Superior temporal gyrus (tissue), 1 donor: ENCODE measurements around the gene TUBA4A.
"Not testable (repeated sequence)": the region's sequence is repeated elsewhere in the genome, so short reads cannot be mapped to it uniquely, and the experiment has no call there.

Source experiments
- DNase-seq: peaks from one replicate; pipeline ENCODE4 v3.0.0-alpha.2; 2016; ENCODE audit errors: extremely low spot score

The TUBA4A gene

GRCh38 chr2:219268294-219268693, 14.6 kb upstream of the TUBA4A start:
- DNase-seq = no peak

- DNase-seq = no peak
These were observed 13.2 kb upstream of the TUBA4A start for GRCh38 chr2:219266886-219267285.

GRCh38 chr2:219266232-219266631, 12.5 kb upstream of the TUBA4A start:
- no peak for DNase-seq

- peak; percentile 33 for DNase-seq
These were observed 7.5 kb upstream of the TUBA4A start for GRCh38 chr2:219261024-219261855.

GRCh38 chr2:219258942-219259341, 5.2 kb upstream of the TUBA4A start:
- DNase-seq = not testable (repeated sequence)

GRCh38 chr2:219254590-219255201, 978 bp upstream of the TUBA4A start:
- DNase-seq = peak; percentile 18

GRCh38 chr2:219252900-219253752, 592 bp downstream of the TUBA4A start, which contains the start of gene TUBA4B:
TSS of gene TUBA4B (plus strand) at chr2:219253243. CDS start at chr2:219253408, 165 bp downstream.
- DNase-seq = no peak

- DNase-seq = no peak
These were observed 1.2 kb downstream of the TUBA4A start for GRCh38 chr2:219252570-219252899.

- no peak for DNase-seq
These were observed 1.6 kb downstream of the TUBA4A start for GRCh38 chr2:219252084-219252483.

- DNase-seq = no peak
These were observed 2.1 kb downstream of the TUBA4A start for GRCh38 chr2:219251656-219252055.

GRCh38 chr2:219250049-219250781, 3.5 kb downstream of the TUBA4A start:
- no peak for DNase-seq

GRCh38 chr2:219249203-219249980, 4.3 kb downstream of the TUBA4A start:
- peak; percentile 68 for DNase-seq

- no peak for DNase-seq
These were observed 4.9 kb downstream of the TUBA4A start for GRCh38 chr2:219248845-219249202.

GRCh38 chr2:219247678-219248642, 5.8 kb downstream of the TUBA4A start:
- no peak for DNase-seq

GRCh38 chr2:219246559-219246958, 7.2 kb downstream of the TUBA4A start:
- DNase-seq = no peak

GRCh38 chr2:219245899-219246230, 7.9 kb downstream of the TUBA4A start:
- no peak for DNase-seq

GRCh38 chr2:219245148-219245898, 8.4 kb downstream of the TUBA4A start, which contains the start of the genes GLB1L and STK16:
TSS of gene GLB1L (minus strand) at chr2:219245444. CDS start at chr2:219243573, 1,871 bp downstream.
TSS of gene STK16 (plus strand) at chr2:219245479. CDS start at chr2:219246000, 521 bp downstream.
- DNase-seq = peak; percentile 97

- DNase-seq = no peak
These were observed 8.9 kb downstream of the TUBA4A start for GRCh38 chr2:219244789-219245147.

- DNase-seq = no peak
These were observed 10.4 kb downstream of the TUBA4A start for GRCh38 chr2:219243291-219243761.
